ENCODE results near the gene MACROD2.

Gene MACROD2

GRCh38 chr20:16081421-16081820 lies 2086.1 kb downstream of the MACROD2 start:
- DNase-seq: no peak

DNA sequence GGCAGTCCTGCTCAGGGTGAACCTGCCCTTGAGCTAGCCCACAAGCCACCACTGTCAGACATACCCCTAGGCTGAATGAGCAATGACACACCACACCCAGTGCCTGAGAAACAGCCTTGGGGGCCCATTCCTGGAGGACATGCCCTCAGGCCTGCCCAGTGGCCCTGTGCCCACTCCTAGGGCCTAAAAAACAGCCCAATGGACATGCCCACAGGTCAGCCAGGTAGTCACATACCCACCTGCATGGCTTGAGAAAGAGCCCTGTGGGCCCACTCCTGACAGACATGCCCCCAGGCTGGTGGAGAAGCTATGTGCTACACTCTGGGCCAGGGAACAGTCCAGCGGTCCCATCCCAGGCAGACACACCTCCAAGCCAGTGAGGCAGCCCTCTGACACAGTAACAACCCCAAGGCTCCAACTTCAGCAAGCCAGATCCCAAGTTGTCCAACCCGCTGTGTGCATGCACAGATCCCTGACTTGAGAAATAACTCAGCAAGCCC lies 2086.8 kb downstream of the MACROD2 start:
- no peak for DNase-seq

DNA sequence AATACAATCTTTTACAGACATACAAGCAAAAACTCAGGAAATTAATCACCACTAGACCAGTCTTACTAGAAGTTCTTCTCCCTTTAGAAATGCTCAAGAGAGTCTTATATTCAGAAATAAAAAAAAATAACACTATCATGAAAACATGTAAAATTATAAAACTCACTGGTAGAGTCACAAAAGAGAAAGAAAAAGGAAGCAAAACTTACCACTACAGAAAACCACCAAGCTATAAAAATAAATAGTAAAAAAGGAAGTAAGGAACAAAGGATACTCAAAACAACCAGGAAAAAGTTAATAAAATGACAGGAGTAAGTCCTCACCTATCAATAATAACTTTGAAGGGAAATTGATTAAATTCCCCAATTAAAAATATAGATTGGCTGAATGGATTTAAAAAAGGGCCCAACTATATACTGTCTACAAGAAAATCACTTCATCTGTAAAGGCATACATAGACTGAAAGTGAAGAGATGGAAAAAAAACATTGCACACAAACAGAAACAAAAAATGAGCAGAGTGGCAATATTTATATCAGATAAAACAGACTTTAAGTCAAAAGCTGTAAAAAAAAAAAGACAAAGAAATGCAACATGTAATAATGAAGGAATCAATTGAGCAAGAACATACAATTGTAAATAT lies 2088.4 kb downstream of the MACROD2 start:
- DNase-seq: no peak

- DNase-seq: no peak
Observed at GRCh38 chr20:16095226-16095625, 2099.9 kb downstream of the MACROD2 start.

DNA sequence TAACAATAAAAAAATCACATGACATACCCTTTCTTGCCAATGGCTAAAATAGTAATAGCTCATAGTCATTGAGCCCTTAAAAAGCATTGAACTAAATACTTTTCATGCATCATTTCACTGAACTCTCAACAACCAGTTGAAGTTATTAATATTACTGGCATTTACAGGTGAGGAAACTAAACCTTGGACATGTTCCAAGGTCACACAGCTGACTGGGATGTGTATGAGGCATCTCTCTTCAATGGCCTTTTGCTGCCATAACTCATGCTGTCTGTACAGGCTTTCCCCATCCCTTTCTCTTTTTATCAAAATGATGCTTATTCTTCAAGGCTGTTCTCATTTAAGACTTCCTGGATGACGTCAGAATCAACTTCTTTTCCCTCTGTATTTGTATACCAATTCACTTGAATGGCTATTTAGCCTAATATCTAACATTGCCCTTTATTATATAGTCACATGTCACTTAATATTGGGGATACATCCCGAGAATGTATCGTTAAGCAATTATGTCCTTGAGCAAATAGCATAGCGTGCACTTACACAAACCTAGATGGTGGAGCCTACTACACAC lies 2101.5 kb downstream of the MACROD2 start:
- DNase-seq: peak; percentile 31

DNA sequence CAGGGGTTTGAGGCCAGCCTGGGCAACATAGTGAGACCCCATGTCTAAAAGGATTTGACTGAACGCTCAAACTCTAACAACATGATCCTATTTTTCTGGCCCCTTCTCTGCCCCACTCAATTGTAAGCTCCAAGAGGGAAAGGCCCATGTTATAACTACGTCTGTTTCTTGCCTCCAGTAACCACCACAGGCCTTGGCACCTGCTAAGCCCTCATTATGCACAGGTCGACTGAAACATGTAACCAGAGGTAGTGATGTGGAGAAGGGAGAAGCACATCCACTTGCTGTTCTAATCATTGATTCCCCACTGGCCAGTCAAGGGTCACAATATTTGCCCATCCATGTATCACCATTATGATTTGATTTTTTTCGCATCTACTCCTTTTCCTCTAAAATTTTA lies 2102.5 kb downstream of the MACROD2 start:
- no peak for DNase-seq

- no peak for DNase-seq
Observed at GRCh38 chr20:16098890-16099639, 2103.7 kb downstream of the MACROD2 start.

- DNase-seq: no peak
Observed at GRCh38 chr20:16100111-16100510, 2104.8 kb downstream of the MACROD2 start.

- no peak for DNase-seq
Observed at GRCh38 chr20:16100767-16101166, 2105.5 kb downstream of the MACROD2 start.
